ENCODE measurements around the gene ORMDL3.

DNA sequence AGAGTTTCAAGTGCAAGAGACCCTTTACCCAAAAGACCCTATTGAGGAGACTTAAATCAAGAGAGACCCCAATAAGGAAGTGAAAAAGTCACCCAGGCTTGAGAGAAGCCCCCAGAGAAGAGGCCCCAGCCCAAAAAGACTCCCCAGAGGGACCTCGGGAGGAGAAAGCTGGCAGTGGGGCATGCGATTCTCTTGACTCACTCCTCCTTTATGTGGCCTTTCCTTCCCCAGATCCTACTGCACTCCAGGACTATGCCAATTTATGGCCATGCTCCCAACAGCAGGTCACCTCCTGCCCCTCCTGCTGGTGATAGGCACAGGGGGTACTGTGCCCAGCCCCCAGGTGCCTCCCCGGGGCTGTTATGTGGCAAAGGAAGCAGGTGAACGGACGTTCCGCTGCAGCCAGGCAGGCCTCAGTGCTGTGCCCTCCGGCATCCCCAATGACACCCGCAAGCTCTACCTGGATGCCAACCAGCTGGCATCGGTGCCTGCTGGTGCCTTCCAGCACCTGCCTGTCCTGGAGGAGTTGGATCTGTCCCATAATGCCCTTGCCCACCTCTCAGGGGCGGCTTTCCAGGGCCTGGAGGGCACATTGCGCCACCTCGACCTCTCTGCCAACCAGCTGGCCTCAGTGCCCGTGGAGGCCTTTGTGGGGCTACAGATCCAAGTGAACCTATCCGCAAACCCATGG lies 16.4 kb upstream of the ORMDL3 start:
- TF ChIP-seq, protein P1, sequence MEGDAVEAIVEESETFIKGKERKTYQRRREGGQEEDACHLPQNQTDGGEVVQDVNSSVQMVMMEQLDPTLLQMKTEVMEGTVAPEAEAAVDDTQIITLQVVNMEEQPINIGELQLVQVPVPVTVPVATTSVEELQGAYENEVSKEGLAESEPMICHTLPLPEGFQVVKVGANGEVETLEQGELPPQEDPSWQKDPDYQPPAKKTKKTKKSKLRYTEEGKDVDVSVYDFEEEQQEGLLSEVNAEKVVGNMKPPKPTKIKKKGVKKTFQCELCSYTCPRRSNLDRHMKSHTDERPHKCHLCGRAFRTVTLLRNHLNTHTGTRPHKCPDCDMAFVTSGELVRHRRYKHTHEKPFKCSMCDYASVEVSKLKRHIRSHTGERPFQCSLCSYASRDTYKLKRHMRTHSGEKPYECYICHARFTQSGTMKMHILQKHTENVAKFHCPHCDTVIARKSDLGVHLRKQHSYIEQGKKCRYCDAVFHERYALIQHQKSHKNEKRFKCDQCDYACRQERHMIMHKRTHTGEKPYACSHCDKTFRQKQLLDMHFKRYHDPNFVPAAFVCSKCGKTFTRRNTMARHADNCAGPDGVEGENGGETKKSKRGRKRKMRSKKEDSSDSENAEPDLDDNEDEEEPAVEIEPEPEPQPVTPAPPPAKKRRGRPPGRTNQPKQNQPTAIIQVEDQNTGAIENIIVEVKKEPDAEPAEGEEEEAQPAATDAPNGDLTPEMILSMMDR (IDR thresholded peaks at IDR 0.05) = no peak
- no peak for TF ChIP-seq POLR2A (IDR thresholded peaks at IDR 0.05)
